Peyer's patch (tissue), 4 donors: ENCODE data around the gene MLLT10. TPM values are rescaled to one million over a fixed set of nuclear protein-coding genes. Genes with fewer than 3 reads are reported as not detected.
"Not testable (repeated sequence)": the region's sequence is repeated elsewhere in the genome, so short reads cannot be mapped to it uniquely, and the experiment has no call there.

Experiments
- DNase-seq, 3 donors: peaks; one replicate each; pipeline ENCODE4 v3.0.0-alpha.2; 2017 to 2019
- H3K27ac ChIP-seq, 4 donors: fragments of 200-600 bp; sonication (generic); one replicate each; pipeline ENCODE4 v1.5.1; 2016 to 2019
- H3K27me3 ChIP-seq, 2 donors: fragments of 200-600 bp; sonication (generic); one replicate each; pipeline ENCODE4 v1.5.1; 2019
- H3K36me3 ChIP-seq, 3 donors: fragments of 200-600 bp; sonication (generic); one replicate each; pipeline ENCODE4 v1.5.1; 2016 to 2019
- H3K4me1 ChIP-seq, 4 donors: fragments of 200-600 bp; sonication (generic); one replicate each; pipeline ENCODE4 v1.5.1; 2016 to 2019
- H3K4me3 ChIP-seq, 4 donors: fragments of 200-600 bp; sonication (generic); 1 replicate in 3 of 4; 2 replicates in 1 of 4; pipeline ENCODE4 v1.5.1; 2016 to 2019; ENCODE audit warnings: mild to moderate bottlenecking in 1 of 4
- H3K9me3 ChIP-seq, 4 donors: fragments of 200-600 bp; sonication (generic); one replicate each; pipeline ENCODE4 v1.5.1; 2016 to 2019; ENCODE audit warnings: mild to moderate bottlenecking in 1 of 4
- POLR2A ChIP-seq, 2 donors: fragments of 450-650 bp; IDR thresholded peaks; one replicate each; pipeline ENCODE4 v1.5.1; 2017; ENCODE audit warnings: antibody characterized with exemption in 2 of 2, mild to moderate bottlenecking in 2 of 2, moderate library complexity in 2 of 2
- total RNA-seq, 4 donors: library from RNA; depleted of rRNA; stranded (reverse); fragments of >200 nt; gene quantifications; one replicate each; pipeline ENCODE4 v1.1.0, GENCODE V29; 2016
- TF ChIP-seq, protein P1 (sequence below), 6 experiments: fragments of 450-650 bp in 4 of 6; fragments of 200-600 bp in 2 of 6; sonication (generic) in 1 of 6; IDR thresholded peaks; one replicate each; pipeline ENCODE4 v1.5.1; 2017 to 2019; ENCODE audit warnings: antibody characterized with exemption in 6 of 6, mild to moderate bottlenecking in 3 of 6, moderate library complexity in 1 of 6

Gene MLLT10
- total RNA-seq, 4 donors from 2014 or later: 25.2 to 65.2 (median 40.1) TPM

GRCh38 chr10:21532694-21533466 is 1.2 kb upstream of the MLLT10 start:
- Histone ChIP-seq H3K27ac (peak overlapping the region; percentile 84 to 96 (median 90)), H3K4me1 (peaks cover 3 to 26% (median 5%) of the 10 kb centered on the region in 4 donors), H3K4me3 (peak overlapping the region; percentile 56 to 85 (median 74)), H3K36me3 (peaks cover 0 to 11% (median 0%) of the 10 kb centered on the region in 3 donors), H3K27me3 (no peaks in the 10 kb centered on the region), H3K9me3 (no peaks in the 10 kb centered on the region)
- TF ChIP-seq, protein P1, sequence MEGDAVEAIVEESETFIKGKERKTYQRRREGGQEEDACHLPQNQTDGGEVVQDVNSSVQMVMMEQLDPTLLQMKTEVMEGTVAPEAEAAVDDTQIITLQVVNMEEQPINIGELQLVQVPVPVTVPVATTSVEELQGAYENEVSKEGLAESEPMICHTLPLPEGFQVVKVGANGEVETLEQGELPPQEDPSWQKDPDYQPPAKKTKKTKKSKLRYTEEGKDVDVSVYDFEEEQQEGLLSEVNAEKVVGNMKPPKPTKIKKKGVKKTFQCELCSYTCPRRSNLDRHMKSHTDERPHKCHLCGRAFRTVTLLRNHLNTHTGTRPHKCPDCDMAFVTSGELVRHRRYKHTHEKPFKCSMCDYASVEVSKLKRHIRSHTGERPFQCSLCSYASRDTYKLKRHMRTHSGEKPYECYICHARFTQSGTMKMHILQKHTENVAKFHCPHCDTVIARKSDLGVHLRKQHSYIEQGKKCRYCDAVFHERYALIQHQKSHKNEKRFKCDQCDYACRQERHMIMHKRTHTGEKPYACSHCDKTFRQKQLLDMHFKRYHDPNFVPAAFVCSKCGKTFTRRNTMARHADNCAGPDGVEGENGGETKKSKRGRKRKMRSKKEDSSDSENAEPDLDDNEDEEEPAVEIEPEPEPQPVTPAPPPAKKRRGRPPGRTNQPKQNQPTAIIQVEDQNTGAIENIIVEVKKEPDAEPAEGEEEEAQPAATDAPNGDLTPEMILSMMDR (IDR thresholded peaks at IDR 0.05): no peak
- TF ChIP-seq POLR2A (IDR thresholded peaks at IDR 0.05): no peak
- DNase-seq: no peak

DNA sequence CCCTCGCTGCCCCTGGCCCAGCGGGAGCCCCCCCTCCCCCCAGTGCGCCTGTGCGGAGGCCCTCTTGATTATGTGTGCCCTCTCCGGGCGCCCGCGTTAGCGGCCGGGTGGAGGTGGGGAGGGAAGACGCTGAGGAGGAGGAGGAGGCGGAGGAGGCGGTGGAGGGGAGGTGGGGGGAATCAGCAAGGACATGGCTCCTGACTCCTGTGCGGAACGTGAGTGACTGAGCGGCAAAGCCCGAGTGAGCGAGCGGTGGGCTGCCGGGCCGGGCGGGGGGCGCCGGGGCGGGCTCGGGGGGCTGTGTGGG is 201 bp downstream of the MLLT10 start:
- Histone ChIP-seq H3K36me3 (peaks cover 0 to 25% (median 0%) of the 10 kb centered on the region in 3 donors), H3K4me3 (peak overlapping the region; percentile 56 to 85 (median 74)), H3K9me3 (no peaks in the 10 kb centered on the region), H3K27me3 (no peaks in the 10 kb centered on the region), H3K4me1 (peaks cover 3 to 26% (median 5%) of the 10 kb centered on the region in 4 donors), H3K27ac (peak overlapping the region; percentile 84 to 96 (median 90))
- no peak for TF ChIP-seq POLR2A (IDR thresholded peaks at IDR 0.05)
- TF ChIP-seq, protein P1 (IDR thresholded peaks at IDR 0.05): no peak
- DNase-seq: no peak

- Histone ChIP-seq H3K4me3 (peak overlapping the region; percentile 56 to 85 (median 74)), H3K9me3 (no peaks in the 10 kb centered on the region), H3K27me3 (no peaks in the 10 kb centered on the region), H3K36me3 (peaks cover 0 to 31% (median 0%) of the 10 kb centered on the region in 3 donors), H3K4me1 (peaks cover 3 to 26% (median 5%) of the 10 kb centered on the region in 4 donors), H3K27ac (peak overlapping the region; percentile 84 to 96 (median 90))
- TF ChIP-seq, protein P1 (IDR thresholded peaks at IDR 0.05): no peak
- no peak for TF ChIP-seq POLR2A (IDR thresholded peaks at IDR 0.05)
- peak; percentile 56 to 80 (median 79) for DNase-seq
Observed at GRCh38 chr10:21534604-21535493, 817 bp downstream of the MLLT10 start.

DNA sequence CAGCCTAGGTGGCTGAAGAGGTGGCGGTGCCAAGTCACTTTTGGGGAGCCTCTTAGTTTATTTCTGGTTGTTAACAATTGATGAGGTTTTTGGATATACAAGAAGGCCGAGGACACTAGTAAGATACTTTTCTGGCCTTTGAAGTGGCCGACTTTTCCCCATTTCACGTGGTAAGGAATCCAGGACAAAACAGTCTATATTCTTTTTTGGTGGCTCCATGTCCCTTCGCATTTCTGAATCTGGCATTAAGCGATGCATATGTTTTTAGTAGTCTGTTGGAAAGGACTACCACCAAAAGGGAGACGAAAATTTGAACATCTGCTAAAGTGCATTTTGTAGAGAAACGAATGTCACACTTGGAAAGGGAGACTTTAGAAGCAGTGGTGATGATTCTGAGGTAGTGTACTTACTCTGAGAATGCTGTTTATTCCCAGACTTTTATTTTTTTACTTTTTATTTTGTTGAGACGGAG is 1.5 kb downstream of the MLLT10 start:
- TF ChIP-seq, protein P1 (IDR thresholded peaks at IDR 0.05): no peak
- no peak for TF ChIP-seq POLR2A (IDR thresholded peaks at IDR 0.05)
- Histone ChIP-seq H3K9me3 (no peaks in the 10 kb centered on the region), H3K27ac (peak overlapping the region; percentile 84 to 96 (median 90))

DNA sequence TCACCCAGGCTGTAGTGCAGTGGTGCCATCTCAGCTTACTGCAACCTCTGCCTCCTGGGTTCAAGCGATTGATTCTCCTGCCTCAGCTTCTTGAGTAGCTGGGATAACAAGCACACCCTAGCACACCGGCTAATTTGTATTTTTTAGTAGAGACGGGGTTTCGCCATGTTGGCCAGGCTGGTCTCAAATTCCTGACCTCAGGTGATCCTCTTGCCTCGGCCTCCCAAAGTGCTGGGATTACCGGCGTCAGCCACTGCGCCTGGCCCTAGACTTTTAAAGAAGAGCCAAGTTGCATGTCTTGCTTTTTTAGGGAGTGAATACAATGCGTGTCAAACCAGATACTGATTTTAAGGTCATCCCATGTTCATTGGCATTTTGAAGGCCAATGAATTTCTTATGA is 1.9 kb downstream of the MLLT10 start:
- peaks cover 3 to 26% (median 5%) of the 10 kb centered on the region in 4 donors for H3K4me1 ChIP-seq
- not testable (repeated sequence) for H3K27ac ChIP-seq, H3K4me3 ChIP-seq, H3K9me3 ChIP-seq, DNase-seq, H3K27me3 ChIP-seq
- H3K36me3 ChIP-seq: peaks cover 0 to 42% (median 0%) of the 10 kb centered on the region in 3 donors

More for the DNA sequence above, 1.5 kb downstream of the MLLT10 start:
- H3K4me3 ChIP-seq: peak overlapping the region; percentile 56 to 85 (median 74)
- no peaks in the 10 kb centered on the region for H3K27me3 ChIP-seq
- H3K36me3 ChIP-seq: peaks cover 0 to 38% (median 0%) of the 10 kb centered on the region in 3 donors
- H3K4me1 ChIP-seq: peaks cover 3 to 26% (median 5%) of the 10 kb centered on the region in 4 donors
- no peak for DNase-seq
